NCI-H748 (cell line): ENCODE results near the gene DBNDD1.

Experiments used
- DNase-seq: peaks from one replicate; lab custom pipeline; 2025; ENCODE audit not compliant: unreplicated experiment; lab: John Stamatoyannopoulos, UW

The DBNDD1 gene

DNA sequence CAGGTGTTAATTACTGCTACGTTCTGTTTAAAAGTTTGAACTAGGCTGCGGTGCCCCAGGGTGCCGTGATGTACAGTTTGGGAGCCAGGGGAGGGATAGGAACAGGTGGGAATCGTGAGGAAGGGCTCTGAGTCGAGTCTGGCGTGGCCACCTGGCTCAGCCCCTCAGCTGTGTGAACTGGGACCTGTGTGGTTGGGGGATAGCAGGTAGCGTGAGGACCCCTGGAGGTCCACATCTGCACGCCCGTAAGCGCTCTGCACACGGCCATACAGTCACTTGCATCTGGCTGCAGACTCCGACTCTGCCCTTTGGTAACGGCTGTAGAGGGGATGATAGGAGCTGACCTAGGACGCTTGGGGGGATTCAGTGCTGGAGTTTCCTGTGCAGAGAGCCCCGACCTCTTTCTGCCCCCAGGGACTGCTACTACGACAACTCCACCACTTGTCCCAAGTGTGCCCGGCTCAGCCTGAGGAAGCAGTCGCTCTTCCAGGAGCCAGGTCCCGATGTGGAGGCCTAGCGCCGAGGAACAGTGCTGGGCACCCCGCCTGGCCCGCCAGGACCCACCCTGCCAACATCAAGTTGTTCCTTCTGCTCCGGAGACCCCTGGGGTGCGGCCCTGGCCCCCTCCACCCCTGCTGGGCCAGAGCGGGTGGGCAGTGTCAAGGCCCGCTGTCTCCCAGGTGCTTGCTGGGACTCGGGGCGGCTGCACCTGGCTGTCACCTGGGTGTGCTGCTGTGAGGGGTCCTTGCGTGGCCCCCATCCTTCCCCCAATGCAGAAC, 53.6 kb downstream of the DBNDD1 start:
- no peak for DNase-seq

GRCh38 chr16:89964201-89964600, 55.1 kb downstream of the DBNDD1 start:
- no peak for DNase-seq

DNA sequence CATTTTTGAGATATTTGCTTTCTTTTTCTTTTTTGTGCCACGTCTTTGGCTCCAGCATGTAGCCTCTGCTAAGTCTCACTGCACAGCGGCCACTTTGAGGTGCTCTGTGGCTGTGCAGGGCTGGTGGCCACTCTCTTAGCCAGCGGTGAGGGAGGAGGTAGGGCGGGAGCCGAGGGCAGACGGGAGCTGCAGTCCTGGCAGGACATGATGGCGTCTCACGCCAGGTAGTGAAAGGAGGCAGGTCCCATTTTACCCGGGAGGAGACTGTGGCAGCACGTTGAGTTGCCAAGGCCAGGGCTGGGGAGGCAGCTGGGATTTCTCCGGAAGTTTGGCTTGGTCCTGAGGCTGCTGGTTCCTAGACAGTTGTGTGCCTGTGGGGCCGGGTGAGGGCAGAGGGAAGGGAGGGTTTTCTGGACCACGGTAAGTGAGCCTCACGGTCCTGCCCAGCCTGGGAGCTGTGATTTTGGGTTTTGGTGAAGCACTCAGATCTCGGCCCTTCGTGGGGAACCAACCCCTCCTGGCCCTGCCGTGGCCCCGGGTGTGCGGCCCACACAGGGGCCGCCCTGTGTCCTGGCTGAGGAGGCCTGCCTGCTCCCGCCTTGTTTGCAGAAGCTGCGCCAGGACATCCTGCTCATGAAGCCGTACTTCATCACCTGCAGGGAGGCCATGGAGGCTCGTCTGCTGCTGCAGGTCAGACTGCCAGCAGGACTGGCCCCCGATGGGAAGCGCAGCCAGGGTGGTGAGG, 56.3 kb downstream of the DBNDD1 start:
- DNase-seq, result no peak

- DNase-seq, result no peak
These were observed 57.3 kb downstream of the DBNDD1 start for GRCh38 chr16:89961920-89962319.

DNA sequence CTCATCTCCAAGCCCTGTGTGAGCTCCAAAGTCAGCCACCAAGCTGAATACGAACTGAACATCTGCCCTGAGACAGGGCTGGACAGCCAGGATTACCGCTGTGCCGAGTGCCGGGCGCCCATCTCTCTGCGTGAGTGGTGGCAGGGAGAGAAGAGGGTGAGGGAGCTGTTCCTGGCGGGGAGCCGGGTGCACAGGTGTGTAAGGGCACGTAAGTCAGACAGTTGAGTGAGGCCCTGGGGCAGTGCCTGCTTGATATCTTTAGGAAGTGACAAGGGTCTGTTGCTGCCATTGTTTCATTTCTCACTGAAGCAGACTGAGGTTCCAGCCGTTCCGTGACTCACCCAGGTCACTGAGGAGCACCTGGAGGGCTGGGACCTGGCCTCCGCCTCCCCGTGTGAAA, 58.3 kb downstream of the DBNDD1 start:
- DNase-seq, result no peak

GRCh38 chr16:89958596-89958995, 60.7 kb downstream of the DBNDD1 start:
- DNase-seq, result no peak

DNA sequence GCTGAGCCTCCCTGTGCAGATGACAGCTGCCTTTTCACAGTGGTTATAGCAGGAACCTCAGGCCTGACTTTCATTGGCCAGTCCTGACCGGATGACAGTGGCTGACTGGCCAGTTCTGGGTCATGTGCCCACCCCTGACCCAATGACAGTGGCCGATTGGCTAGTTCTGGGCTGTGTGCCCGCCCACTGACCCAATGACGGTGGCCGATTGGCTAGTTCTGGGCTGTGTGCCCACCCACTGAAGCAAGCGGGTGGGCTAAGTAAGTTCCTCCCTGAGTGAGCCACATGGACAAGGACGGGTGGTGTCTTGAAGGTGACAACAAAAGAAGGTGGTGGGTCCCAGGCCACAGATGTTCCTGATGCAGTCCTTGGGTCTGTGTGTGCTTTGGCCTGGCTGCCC, 61.2 kb downstream of the DBNDD1 start:
- peak; percentile 6 for DNase-seq

DNA sequence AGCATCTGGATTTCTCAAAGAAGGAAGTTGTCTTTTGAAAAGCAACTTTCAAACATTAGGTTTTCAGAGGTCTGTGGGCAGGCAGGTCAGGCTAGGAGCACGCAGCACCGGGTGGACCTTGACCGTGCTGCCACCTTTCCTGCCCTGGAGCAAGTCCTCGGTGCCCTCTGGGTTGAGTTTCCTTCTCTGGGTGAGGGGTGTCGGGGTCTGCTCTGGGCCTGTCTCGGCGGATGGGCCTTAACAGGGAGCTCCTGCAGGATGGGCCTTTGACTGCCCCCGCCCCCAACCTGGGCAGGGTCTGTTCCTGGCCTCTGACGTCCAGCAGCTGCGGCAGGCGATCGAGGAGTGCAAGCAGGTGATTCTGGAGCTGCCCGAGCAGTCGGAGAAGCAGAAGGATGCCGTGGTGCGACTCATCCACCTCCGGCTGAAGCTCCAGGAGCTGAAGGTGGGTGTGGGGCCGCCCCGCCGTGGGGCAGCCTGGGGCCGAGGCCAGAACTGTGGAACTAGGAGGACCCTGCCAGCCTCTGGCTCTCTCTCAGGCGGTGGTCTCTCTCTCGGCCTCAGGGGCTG, 62.0 kb downstream of the DBNDD1 start:
- DNase-seq, result no peak

GRCh38 chr16:89956505-89957215, 62.6 kb downstream of the DBNDD1 start:
- DNase-seq, result no peak

DNA sequence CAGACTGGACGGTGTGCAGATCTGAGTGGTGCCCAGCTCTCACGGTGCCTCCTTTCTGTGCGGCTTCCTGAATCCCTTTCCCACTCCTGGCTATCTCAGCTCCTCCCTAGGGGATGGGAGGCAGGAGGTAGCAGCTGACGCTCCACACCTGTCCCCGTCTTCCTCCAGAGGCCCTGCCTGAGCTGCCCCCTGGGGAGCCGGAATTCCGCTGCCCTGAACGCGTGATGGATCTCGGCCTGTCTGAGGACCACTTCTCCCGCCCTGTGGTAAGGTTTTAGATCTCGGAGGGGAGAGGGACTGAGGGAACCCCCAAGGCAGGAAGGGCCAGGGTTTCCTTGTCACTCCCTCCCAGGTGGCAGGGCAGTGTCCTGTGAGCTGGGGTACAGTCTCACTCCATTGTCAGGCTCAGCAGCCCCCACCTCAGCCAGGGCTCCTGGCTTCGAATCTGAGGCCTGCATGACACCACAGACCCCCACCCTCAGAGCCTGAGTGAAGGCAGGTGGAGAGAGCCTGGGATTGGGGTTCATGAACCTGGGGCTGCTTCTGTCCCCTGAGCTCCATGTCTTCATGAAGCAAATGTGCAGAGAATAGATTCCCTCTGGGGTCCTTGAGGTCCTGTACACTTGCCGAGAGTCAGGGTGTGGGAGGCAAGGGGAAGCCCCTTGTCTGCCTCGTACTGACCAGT, 64.1 kb downstream of the DBNDD1 start:
- DNase-seq, result no peak
